Measurements from ENCODE around the gene ERCC1. TPM values are rescaled to one million over a fixed set of nuclear protein-coding genes. Genes with fewer than 3 reads are reported as not detected.

The ERCC1 gene
- polyA plus RNA-seq, 2 of the 4 experiments (the other 2 are of a cell fraction): 81.7 to 93.0 TPM

DNA sequence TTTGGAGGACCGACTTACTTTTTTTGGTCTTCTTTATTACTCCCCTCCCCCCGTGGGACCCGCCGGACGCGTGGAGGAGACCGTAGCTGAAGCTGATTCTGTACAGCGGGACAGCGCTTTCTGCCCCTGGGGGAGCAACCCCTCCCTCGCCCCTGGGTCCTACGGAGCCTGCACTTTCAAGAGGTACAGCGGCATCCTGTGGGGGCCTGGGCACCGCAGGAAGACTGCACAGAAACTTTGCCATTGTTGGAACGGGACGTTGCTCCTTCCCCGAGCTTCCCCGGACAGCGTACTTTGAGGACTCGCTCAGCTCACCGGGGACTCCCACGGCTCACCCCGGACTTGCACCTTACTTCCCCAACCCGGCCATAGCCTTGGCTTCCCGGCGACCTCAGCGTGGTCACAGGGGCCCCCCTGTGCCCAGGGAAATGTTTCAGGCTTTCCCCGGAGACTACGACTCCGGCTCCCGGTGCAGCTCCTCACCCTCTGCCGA, 44.5 kb upstream of the ERCC1 start (continued):
- TF ChIP-seq HOXB13 (CRISPR knock-in tag; IDR thresholded peaks at IDR 0.05; ENCODE audit: low read depth): peak; percentile 27; the same call in 1 of the 2 replicates
- TF ChIP-seq MAZ (IDR thresholded peaks at IDR 0.05; ENCODE audit: borderline replicate concordance, low read depth, low read length): no peak
- no peak for TF ChIP-seq BHLHE40 (IDR thresholded peaks at IDR 0.05; ENCODE audit: low read depth, low read length)
- no peak for TF ChIP-seq HEYL (CRISPR knock-in tag; IDR thresholded peaks at IDR 0.05)
- TF ChIP-seq KDM1A (IDR thresholded peaks at IDR 0.05; ENCODE audit: low read depth): no peak
- TF ChIP-seq, protein P1, sequence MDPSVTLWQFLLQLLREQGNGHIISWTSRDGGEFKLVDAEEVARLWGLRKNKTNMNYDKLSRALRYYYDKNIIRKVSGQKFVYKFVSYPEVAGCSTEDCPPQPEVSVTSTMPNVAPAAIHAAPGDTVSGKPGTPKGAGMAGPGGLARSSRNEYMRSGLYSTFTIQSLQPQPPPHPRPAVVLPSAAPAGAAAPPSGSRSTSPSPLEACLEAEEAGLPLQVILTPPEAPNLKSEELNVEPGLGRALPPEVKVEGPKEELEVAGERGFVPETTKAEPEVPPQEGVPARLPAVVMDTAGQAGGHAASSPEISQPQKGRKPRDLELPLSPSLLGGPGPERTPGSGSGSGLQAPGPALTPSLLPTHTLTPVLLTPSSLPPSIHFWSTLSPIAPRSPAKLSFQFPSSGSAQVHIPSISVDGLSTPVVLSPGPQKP (IDR thresholded peaks at IDR 0.05; ENCODE audit: low read depth, low read length): no peak
- no peak for TF ChIP-seq GATA3 (IDR thresholded peaks at IDR 0.05; ENCODE audit: borderline replicate concordance)
- TF ChIP-seq CBX8 (IDR thresholded peaks at IDR 0.05): no peak
- TF ChIP-seq, protein P2, sequence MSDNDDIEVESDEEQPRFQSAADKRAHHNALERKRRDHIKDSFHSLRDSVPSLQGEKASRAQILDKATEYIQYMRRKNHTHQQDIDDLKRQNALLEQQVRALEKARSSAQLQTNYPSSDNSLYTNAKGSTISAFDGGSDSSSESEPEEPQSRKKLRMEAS (IDR thresholded peaks at IDR 0.05): no peak
- TF ChIP-seq CEBPB (IDR thresholded peaks at IDR 0.05): no peak
- TF ChIP-seq ZSCAN20 (CRISPR knock-in tag; IDR thresholded peaks at IDR 0.05): no peak
- TF ChIP-seq RCOR1 (IDR thresholded peaks at IDR 0.05; ENCODE audit: low read depth, low read length): no peak
- TF ChIP-seq NPAS2 (CRISPR knock-in tag; IDR thresholded peaks at IDR 0.05; ENCODE audit: borderline replicate concordance): no peak
- peak; percentile 91; the same call in 1 of the 2 replicates for TF ChIP-seq HOXA7 (CRISPR knock-in tag; IDR thresholded peaks at IDR 0.05)
- no peak; the same call in none of the 2 replicates for TF ChIP-seq PHF8 (IDR thresholded peaks at IDR 0.05; ENCODE audit: borderline replicate concordance, low read depth)
- TF ChIP-seq NFE2L2 (conservative IDR thresholded peaks at IDR 0.05; ENCODE audit: low read length): no peak
- TF ChIP-seq KDM5A (IDR thresholded peaks at IDR 0.05): no peak
- TF ChIP-seq, protein P3, sequence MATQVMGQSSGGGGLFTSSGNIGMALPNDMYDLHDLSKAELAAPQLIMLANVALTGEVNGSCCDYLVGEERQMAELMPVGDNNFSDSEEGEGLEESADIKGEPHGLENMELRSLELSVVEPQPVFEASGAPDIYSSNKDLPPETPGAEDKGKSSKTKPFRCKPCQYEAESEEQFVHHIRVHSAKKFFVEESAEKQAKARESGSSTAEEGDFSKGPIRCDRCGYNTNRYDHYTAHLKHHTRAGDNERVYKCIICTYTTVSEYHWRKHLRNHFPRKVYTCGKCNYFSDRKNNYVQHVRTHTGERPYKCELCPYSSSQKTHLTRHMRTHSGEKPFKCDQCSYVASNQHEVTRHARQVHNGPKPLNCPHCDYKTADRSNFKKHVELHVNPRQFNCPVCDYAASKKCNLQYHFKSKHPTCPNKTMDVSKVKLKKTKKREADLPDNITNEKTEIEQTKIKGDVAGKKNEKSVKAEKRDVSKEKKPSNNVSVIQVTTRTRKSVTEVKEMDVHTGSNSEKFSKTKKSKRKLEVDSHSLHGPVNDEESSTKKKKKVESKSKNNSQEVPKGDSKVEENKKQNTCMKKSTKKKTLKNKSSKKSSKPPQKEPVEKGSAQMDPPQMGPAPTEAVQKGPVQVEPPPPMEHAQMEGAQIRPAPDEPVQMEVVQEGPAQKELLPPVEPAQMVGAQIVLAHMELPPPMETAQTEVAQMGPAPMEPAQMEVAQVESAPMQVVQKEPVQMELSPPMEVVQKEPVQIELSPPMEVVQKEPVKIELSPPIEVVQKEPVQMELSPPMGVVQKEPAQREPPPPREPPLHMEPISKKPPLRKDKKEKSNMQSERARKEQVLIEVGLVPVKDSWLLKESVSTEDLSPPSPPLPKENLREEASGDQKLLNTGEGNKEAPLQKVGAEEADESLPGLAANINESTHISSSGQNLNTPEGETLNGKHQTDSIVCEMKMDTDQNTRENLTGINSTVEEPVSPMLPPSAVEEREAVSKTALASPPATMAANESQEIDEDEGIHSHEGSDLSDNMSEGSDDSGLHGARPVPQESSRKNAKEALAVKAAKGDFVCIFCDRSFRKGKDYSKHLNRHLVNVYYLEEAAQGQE (IDR thresholded peaks at IDR 0.05): peak; percentile 45; the same call in 1 of the 2 replicates
- TF ChIP-seq, protein P4, sequence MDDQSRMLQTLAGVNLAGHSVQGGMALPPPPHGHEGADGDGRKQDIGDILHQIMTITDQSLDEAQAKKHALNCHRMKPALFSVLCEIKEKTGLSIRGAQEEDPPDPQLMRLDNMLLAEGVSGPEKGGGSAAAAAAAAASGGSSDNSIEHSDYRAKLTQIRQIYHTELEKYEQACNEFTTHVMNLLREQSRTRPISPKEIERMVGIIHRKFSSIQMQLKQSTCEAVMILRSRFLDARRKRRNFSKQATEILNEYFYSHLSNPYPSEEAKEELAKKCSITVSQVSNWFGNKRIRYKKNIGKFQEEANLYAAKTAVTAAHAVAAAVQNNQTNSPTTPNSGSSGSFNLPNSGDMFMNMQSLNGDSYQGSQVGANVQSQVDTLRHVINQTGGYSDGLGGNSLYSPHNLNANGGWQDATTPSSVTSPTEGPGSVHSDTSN (IDR thresholded peaks at IDR 0.05): no peak
- TF ChIP-seq RFX5 (IDR thresholded peaks at IDR 0.05): no peak
- no peak for TF ChIP-seq RNF2 (IDR thresholded peaks at IDR 0.05; ENCODE audit: borderline replicate concordance, low read depth)

DNA sequence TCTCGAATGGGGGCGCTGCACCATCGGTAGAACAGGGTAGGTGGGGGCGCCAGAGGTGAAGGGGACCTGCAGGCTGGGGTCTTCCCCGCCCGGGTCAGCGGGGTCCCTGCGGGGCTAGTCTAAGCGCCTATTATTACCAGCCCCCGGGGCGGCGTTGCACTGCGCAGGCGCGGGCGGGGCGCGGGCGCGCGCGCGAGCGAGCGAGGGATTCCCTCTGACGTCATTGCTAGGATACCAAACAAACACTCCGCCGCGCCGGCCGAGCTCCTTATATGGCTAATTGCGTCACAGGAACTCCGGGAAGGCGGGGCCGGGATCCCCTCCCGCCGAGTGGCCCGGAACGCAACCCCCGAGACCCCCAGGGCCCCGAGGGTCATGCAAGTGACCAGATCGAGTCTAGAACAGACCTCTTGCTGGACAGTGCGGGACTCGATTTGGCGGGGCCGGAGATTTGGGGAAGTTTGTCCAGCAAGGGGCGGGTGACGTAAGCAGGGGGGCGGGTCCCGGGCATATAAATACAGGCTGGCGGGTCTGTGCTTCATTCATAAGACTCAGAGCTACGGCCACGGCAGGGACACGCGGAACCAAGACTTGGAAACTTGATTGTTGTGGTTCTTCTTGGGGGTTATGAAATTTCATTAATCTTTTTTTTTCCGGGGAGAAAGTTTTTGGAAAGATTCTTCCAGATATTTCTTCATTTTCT, 43.9 kb upstream of the ERCC1 start, which contains the start of gene FOSB:
Gene FOSB, plus strand, starts transcription at position 541 of the 703 bp plus-strand sequence. CDS start 591 bp downstream, outside the sequence.
- CTCF ChIA-PET: interaction anchor here (1.0 to 33.4 kb wide), 11 partner anchors 11 to 226 kb away, joined by 3 to 1883 read pairs (median 10); partner anchors contain the start of genes ERCC1, PPP1R13L and RTN2
- TF ChIP-seq EHF (CRISPR knock-in tag; IDR thresholded peaks at IDR 0.05) (peak; percentile 15; the same call in 1 of the 2 replicates), CBX2 (IDR thresholded peaks at IDR 0.05; ENCODE audit: borderline replicate concordance, low read depth) (no peak), CBX8 (IDR thresholded peaks at IDR 0.05) (no peak), CEBPB (IDR thresholded peaks at IDR 0.05) (peak; percentile 19 to 40; a peak in 2 of 4 replicates), CHD4 (IDR thresholded peaks at IDR 0.05; ENCODE audit: borderline replicate concordance) (0 out of 2 replicates have a peak, but pooled peaks have one; percentile 4)
- TF ChIP-seq, protein P5, sequence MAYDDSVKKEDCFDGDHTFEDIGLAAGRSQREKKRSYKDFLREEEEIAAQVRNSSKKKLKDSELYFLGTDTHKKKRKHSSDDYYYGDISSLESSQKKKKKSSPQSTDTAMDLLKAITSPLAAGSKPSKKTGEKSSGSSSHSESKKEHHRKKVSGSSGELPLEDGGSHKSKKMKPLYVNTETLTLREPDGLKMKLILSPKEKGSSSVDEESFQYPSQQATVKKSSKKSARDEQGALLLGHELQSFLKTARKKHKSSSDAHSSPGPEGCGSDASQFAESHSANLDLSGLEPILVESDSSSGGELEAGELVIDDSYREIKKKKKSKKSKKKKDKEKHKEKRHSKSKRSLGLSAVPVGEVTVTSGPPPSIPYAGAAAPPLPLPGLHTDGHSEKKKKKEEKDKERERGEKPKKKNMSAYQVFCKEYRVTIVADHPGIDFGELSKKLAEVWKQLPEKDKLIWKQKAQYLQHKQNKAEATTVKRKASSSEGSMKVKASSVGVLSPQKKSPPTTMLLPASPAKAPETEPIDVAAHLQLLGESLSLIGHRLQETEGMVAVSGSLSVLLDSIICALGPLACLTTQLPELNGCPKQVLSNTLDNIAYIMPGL (CRISPR knock-in tag; IDR thresholded peaks at IDR 0.05; ENCODE audit: borderline replicate concordance): no peak
- TF ChIP-seq, protein P2 (IDR thresholded peaks at IDR 0.05): peak; percentile 59; the same call in 1 of the 2 replicates
- TF ChIP-seq, protein P6, sequence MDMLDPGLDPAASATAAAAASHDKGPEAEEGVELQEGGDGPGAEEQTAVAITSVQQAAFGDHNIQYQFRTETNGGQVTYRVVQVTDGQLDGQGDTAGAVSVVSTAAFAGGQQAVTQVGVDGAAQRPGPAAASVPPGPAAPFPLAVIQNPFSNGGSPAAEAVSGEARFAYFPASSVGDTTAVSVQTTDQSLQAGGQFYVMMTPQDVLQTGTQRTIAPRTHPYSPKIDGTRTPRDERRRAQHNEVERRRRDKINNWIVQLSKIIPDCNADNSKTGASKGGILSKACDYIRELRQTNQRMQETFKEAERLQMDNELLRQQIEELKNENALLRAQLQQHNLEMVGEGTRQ (IDR thresholded peaks at IDR 0.05): no peak

More for the DNA sequence above, 43.9 kb upstream of the ERCC1 start, which contains the start of gene FOSB:
- Histone ChIP-seq H3K4me2 (peak within 1 kb of the TSS; percentile 96), H3K4me3 (peak within 1 kb of the TSS; percentile 58), H3K9me3 (no peaks in the 10 kb centered on the region), H3K4me1 (peaks cover 24% of the 10 kb centered on the region), H3K27ac (peak within 1 kb of the TSS; percentile 54 to 86)
- DNase-seq (ENCODE audit: low read depth in 1 of 2, low spot score in 1 of 2): peak; percentile 96 to 98
- POLR2A ChIA-PET: interaction anchor here (0.5 to 3.5 kb wide), 11 partner anchors 10 to 697 kb away, joined by 3 to 40 read pairs (median 8); partner anchors contain the start of genes ERCC1 and PPM1N
- ATAC-seq: peak in 1 of 2 experiments; percentile 19; a peak in 2 of 6 replicates
- FAIRE-seq: no peak
- under 1% methylated on average over 45 of the region's 56 CpGs for WGBS (ENCODE audit: missing lambda C conversion rate)

Measured in A549 (cell line).